Measurements from ENCODE around the gene TMEM63A.
"Not testable (repeated sequence)": the region's sequence is repeated elsewhere in the genome, so short reads cannot be mapped to it uniquely, and the experiment has no call there.

Gene TMEM63A

GRCh38 chr1:225908773-225909172 is 26.6 kb upstream of the TMEM63A start:
- DNase-seq: no peak

DNA sequence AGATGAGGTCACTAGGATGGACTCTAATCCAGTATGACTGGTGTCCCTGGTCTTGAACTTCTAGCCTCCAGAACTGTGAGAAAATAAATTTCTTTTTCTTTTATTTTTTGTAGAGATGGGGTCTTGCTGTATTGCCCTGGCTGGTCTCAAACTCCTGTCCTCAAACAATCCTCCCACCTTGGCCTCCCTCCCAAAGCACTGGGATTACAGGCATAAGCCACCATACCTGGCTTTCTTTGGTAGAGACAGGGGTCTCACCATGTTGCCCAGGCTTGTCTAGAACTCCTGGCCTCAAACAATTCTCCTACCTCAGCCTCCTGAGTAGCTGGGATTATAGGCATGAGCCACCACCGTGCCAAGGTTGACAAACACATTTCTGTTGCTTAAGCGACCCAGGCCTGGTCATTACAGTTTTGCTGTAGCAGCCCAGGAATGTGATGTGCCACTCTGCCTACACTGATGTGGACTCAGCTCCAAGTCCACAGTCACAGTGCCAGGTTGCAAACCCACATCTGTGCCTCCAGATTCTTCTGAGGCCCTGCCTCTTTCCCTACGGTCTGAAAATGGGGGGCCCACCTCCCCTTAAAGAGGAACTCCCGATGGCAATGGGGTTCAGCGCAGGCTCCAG is 25.9 kb upstream of the TMEM63A start:
- no peak for DNase-seq

DNA sequence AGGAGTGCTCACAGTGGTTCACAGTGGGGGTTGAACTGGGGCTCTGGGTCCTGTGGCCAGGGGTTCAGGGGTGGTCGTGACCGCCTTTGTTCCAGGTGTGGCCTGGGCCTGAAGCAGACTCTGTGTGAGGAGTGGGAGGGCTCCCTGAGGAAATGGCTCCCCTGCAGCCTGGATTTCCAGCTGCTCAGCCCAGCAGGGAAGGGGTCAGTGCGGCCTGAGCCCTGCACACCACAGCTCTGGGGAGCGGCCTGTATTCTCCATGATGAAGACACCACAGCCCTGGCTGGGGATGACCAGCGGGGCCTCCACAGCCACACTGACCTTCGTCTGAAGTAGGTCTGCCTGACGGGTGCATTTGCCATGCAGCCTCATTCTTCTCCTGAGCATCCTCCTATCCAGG is 25.2 kb upstream of the TMEM63A start:
- DNase-seq: no peak

- DNase-seq: no peak
These were observed 24.3 kb upstream of the TMEM63A start for GRCh38 chr1:225906467-225906866.

- DNase-seq: no peak
These were observed 21.4 kb upstream of the TMEM63A start for GRCh38 chr1:225903623-225904022.

- no peak for DNase-seq
These were observed 17.1 kb upstream of the TMEM63A start for GRCh38 chr1:225899044-225899925.

DNA sequence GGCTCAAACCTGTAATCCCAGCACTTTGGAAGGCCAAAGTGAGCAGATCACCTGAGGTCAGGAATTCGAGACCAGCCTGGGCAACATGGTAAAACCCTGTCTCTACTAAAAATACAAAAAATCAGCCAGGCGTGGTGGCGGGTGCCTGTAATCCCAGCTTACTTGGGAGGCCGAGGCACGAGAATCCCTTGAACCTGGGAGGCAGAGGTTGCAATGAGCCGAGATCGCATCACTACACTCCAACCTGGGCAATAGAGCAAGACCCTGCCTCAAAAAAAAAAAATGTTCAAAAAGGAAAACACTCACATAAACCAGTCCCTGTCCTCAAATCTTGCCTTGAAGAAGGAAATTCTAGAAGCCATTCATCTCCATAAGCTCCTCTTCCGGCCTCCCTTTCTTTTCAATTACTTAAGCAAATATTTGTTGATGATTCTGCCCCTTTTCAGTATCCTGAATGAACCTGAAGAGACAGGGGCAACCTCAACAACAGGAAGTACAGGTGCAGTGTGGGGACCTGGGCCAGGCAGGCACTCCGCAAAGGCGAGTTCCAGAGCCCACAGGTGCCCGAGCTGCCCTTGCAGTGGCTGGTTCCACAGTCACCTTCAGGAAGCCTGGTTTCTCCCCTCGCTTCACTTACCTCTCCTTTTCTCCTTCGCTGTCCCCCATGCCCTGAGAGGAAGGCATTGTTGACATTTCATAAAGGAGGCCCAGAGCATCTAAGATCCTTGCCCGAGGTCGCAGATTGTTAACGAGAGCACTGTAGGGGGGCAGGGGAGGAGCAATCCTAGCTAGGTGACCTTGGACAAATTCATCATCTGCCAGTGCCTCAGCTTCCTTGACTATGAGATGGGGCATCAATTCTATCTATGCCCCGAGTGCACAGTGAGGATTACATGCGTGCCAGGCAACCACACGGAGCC is 15.7 kb upstream of the TMEM63A start:
- DNase-seq: no peak

- no peak for DNase-seq
These were observed 14.9 kb upstream of the TMEM63A start for GRCh38 chr1:225896937-225897549.

- DNase-seq: no peak
These were observed 14.3 kb upstream of the TMEM63A start for GRCh38 chr1:225896494-225896893.

- DNase-seq: no peak
These were observed 10.1 kb upstream of the TMEM63A start for GRCh38 chr1:225892307-225892706.

- DNase-seq: no peak
These were observed 9.2 kb upstream of the TMEM63A start for GRCh38 chr1:225891229-225891972.

DNA sequence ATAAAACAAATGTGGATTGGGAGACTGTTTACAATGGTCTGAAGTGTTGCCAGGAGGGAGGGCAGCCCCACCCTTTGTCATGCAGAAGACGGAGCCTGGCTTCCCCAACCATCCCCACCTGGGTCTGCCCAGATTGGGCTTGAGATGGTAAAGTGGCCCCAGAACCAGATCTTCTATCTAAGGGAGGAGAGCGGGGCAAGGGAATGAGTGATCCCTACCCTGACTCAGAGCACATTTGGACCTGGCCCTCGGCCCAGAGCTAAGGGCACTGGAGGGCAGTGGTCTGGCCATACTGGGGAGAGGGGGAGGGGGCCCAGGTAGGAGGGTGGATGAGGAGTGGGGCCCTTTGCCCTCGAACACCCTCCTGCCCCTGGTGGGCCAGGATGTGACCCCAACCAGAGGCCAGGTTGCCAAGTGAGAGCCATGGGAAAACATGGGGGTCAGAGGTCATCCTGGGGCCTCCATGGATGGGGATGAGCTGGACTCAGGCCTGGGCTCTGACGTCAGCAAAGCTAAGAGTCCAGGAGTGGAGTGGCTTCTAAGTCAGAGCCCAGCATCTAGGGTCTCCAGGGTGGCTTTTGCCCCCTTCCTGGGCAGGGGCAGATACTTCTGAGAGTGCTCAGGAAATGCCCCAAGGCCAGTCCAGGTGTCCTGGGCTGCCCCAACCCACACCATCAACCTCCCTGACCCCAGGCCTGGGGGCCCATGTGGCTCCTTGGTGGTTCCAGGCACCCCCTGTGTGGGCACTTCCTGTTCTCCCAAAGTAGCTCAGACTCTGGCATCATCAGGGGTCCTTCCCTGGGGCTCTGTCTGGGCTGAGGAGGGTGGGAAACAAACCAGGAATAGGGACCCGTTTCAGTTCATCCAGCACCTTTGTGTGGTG is 8.4 kb upstream of the TMEM63A start:
- DNase-seq: no peak

DNA sequence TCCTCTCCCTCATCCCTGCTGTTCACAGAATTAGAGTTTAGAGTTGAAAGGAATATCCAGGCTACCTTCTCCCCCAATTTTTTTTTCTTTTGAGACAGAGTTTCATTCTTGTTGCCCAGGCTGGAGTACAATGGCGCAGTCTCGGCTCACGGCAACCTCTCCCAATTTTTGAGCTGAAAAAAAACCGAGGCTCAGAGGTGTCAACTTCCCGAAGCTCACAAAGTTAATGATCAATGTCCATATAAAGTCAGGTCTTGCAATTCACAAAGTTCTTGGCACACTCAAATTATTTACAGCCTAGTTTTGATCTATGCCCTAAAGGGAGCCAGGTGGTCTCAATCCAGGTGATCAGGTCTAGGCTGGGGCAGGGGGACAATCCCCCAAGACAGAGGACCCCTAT is 7.6 kb upstream of the TMEM63A start:
- DNase-seq: no peak

DNA sequence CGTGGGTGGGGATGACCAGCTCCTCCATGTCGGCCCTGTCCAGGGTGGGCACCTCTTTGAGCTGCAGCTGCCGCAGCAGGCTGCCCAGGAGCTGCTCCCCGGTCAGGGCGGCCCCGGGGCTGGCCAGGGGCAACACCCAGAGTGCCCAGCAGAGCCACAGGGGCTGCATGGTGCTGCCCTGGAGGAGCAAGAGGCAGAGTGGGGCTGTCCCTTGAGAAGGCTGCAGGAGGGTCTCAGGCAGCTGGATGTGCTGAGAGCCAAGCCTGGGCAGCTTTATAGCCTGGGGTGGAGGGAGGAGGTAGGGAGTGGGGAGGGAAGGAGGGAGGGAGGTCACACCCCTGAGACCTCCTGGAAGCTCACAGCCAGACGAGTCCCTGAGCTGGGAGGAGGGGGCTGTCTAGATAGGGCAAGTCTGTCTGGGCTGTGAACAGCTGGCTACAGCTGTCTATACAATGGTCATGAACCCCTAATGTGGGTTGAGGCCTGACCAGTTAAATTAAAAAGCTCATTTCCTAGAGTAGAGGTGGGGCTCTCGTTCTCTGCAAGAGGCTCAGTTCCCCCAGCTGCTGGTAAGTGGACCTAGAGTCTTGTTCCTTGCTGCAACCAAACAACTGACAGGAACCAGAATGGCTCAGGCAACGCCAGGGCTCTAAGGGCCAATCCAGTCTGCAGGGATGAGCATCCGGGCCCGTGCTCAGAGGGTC is 6.9 kb upstream of the TMEM63A start, which contains the start of gene LEFTY1:
LEFTY1 (minus strand) TSS at position 249 of the 704 bp plus-strand sequence; CDS start at position 169, 80 bp downstream.
- DNase-seq: no peak

- DNase-seq: no peak
These were observed 6.2 kb upstream of the TMEM63A start for GRCh38 chr1:225888289-225888897.

DNA sequence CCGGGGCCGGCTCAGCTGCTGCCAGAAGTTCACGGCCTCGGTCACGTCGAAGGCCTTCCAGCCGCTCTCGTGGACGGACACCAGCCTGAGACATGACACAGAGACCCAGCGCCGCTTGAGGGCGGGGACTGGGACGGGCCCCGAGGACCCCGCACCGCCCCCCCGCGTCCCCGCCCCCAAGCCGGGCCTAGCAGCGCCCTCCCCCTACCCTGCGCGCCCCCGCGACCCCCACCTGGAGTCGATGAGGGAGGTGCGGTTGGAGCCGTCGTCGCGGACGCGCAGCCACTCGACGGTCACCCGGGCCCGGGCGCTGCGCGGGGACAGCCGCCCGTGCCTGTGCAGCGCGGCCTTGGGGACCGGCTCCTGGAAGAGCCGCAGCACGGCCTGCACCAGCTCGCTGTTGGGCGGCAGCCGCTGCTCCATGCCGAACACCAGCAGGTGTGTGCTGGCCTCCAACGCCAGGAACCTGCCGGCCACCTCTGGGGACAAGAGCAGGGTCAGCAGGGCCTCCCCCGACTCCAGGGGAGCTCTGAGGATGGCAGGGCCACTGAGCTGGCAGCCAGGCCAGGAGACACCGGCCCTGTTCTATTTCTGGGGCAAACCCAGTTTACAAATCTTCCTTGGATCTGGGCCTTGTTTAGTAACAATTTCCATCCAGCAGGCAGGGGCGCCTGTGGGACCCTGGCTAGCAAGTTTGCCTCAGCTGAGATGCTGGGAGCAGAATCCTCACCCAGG is 5.5 kb upstream of the TMEM63A start:
- not testable (repeated sequence) for DNase-seq

DNA sequence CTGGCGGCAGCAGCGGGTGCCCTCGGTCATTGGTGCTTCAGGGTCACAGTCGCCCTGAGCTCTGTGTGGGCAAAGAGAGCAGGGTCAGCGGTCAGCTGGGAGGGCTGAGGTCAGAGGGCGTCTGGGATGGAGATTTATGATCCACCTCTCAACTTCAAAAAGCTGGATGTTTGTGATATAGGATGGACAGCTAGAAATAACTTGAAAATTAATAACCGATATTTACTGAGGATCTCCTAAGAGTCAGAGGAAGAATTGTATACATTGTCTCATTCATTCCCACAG is 4.8 kb upstream of the TMEM63A start:
- no peak for DNase-seq

- no peak for DNase-seq
These were observed 4.2 kb upstream of the TMEM63A start for GRCh38 chr1:225886159-225887029.

All from fibroblast of skin of back (primary cell).